GM23338 (cell line): ENCODE results near the gene TPK1. TPM values are rescaled to one million over a fixed set of nuclear protein-coding genes. Genes with fewer than 3 reads are reported as not detected.

Experiments used
- ATAC-seq: fragments of 200-7000 bp; cut with Tn5 transposase; 3 replicates; pipeline ENCODE4 v1.9.1; 2020
- DNase-seq: peaks from one replicate; pipeline ENCODE4 v3.0.0-alpha.2; 2015; ENCODE audit warnings: low spot score
- H2AFZ ChIP-seq: fragments of 200-600 bp; sonication (generic); 2 replicates; pipeline ENCODE4 v1.8.0; 2016; ENCODE audit warnings: antibody characterized with exemption, mild to moderate bottlenecking, moderate library complexity
- H3F3A ChIP-seq: fragments of 200-600 bp; sonication (generic); replicated peaks from 2 replicates; pipeline ENCODE4 v1.8.0; 2017; ENCODE audit warnings: antibody characterized with exemption, mixed run types, low read depth
- H3K27ac ChIP-seq: fragments of 200-600 bp; sonication (generic); 2 replicates; pipeline ENCODE4 v1.6.1; 2016; ENCODE audit warnings: low read depth
- H3K27me3 ChIP-seq: fragments of 200-600 bp; sonication (generic); 2 replicates; pipeline ENCODE4 v1.8.0; 2016; ENCODE audit warnings: mild to moderate bottlenecking, mixed run types, moderate library complexity; ENCODE audit not compliant: insufficient read depth
- H3K36me3 ChIP-seq: fragments of 200-600 bp; sonication (generic); 2 replicates; pipeline ENCODE4 v1.8.0; 2016; ENCODE audit warnings: mild to moderate bottlenecking; ENCODE audit not compliant: insufficient read depth
- H3K4me1 ChIP-seq: fragments of 200-600 bp; sonication (generic); 2 replicates; pipeline ENCODE4 v1.8.0; 2016; ENCODE audit warnings: mild to moderate bottlenecking, moderate library complexity; ENCODE audit not compliant: insufficient read depth
- H3K4me2 ChIP-seq: fragments of 200-600 bp; sonication (generic); 2 replicates; pipeline ENCODE4 v1.7.1; 2017; ENCODE audit warnings: mixed run types
- H3K4me3 ChIP-seq: fragments of 200-600 bp; sonication (generic); 2 replicates; pipeline ENCODE4 v1.6.1; 2016; ENCODE audit warnings: mixed run types
- H3K79me2 ChIP-seq: fragments of 200-600 bp; sonication (generic); replicated peaks from 2 replicates; pipeline ENCODE4 v1.8.0; 2017; ENCODE audit warnings: mild to moderate bottlenecking; ENCODE audit not compliant: insufficient read depth
- H3K9me2 ChIP-seq: fragments of 200-600 bp; sonication (generic); 2 replicates; pipeline ENCODE4 v1.8.0; 2017; ENCODE audit not compliant: insufficient read depth
- H4K20me1 ChIP-seq: fragments of 200-600 bp; sonication (generic); replicated peaks from 2 replicates; pipeline ENCODE4 v1.8.0; 2017; ENCODE audit warnings: mild to moderate bottlenecking; ENCODE audit not compliant: insufficient read depth
- H3K27ac Mint-ChIP-seq: 2 replicates; pipeline ENCODE4 v1.8.0; 2020; ENCODE audit warnings: inconsistent platforms, mild to moderate bottlenecking, moderate library complexity, mixed read lengths
- H3K27me3 Mint-ChIP-seq: 3 replicates; pipeline ENCODE4 v1.8.0; 2022; ENCODE audit warnings: low read depth, mild to moderate bottlenecking, moderate library complexity, mixed read lengths, inconsistent platforms; ENCODE audit not compliant: insufficient read depth, poor library complexity
- H3K36me3 Mint-ChIP-seq: 3 replicates; pipeline ENCODE4 v1.8.0; 2021; ENCODE audit warnings: low read depth, mild to moderate bottlenecking, inconsistent platforms, moderate library complexity, mixed read lengths
- H3K4me1 Mint-ChIP-seq: 3 replicates; pipeline ENCODE4 v1.8.0; 2020; ENCODE audit warnings: mild to moderate bottlenecking, inconsistent platforms, mixed read lengths
- H3K4me3 Mint-ChIP-seq: 3 replicates; pipeline ENCODE4 v1.8.0; 2021; ENCODE audit warnings: moderate library complexity, mild to moderate bottlenecking, inconsistent platforms, mixed read lengths
- H3K9me3 Mint-ChIP-seq: 3 replicates; pipeline ENCODE4 v1.8.0; 2020; ENCODE audit warnings: moderate library complexity, mild to moderate bottlenecking, inconsistent platforms, mixed read lengths
- CREB1 ChIP-seq: fragments of 250-450 bp; sonication (Bioruptor Pico); IDR thresholded peaks from 2 replicates; pipeline ENCODE4 v1.5.0; 2020; ENCODE audit warnings: low read depth, mild to moderate bottlenecking, moderate library complexity
- EZH2 ChIP-seq: fragments of 200-600 bp; sonication (generic); IDR thresholded peaks from one replicate; pipeline ENCODE4 v1.8.0; 2017; ENCODE audit warnings: antibody characterized with exemption, mild to moderate bottlenecking, low read depth; ENCODE audit not compliant: unreplicated experiment
- EZH2phosphoT487 ChIP-seq: fragments of 200-600 bp; sonication (generic); IDR thresholded peaks from one replicate; pipeline ENCODE4 v1.8.1; 2018; ENCODE audit warnings: antibody characterized with exemption; ENCODE audit not compliant: unreplicated experiment
- JUNB ChIP-seq: IDR thresholded peaks from one replicate; pipeline ENCODE4 v1.6.1; 2016; ENCODE audit warnings: antibody characterized with exemption; ENCODE audit not compliant: unreplicated experiment
- NANOG ChIP-seq: IDR thresholded peaks from 2 replicates; pipeline ENCODE4 v1.6.1; 2016; ENCODE audit warnings: antibody characterized with exemption, borderline replicate concordance
- POLR2AphosphoS5 ChIP-seq: IDR thresholded peaks from 2 replicates; pipeline ENCODE4 v1.6.1; 2016; ENCODE audit warnings: antibody characterized with exemption, low read depth
- STAT1 ChIP-seq: IDR thresholded peaks from one replicate; pipeline ENCODE4 v1.6.1; 2016; ENCODE audit warnings: antibody characterized with exemption; ENCODE audit not compliant: unreplicated experiment
- ZNF114 ChIP-seq: fragments of 250-450 bp; sonication (Bioruptor Pico); IDR thresholded peaks from 2 replicates; pipeline ENCODE4 v1.5.0; 2020; ENCODE audit warnings: mild to moderate bottlenecking, moderate library complexity
- ZNF331 ChIP-seq: fragments of 250-450 bp; sonication (Bioruptor Pico); IDR thresholded peaks from 2 replicates; pipeline ENCODE4 v1.5.0; 2020; ENCODE audit warnings: low read depth, mild to moderate bottlenecking, moderate library complexity
- polyA plus RNA-seq: library from polyadenylated mRNA; unstranded; fragments of >200 nt; fragmentation: Nextera tagmentation; extraction: Ambion mirVana; gene quantifications from 2 replicates; pipeline ENCODE4 v1.2.1, GENCODE V29; 2016
- total RNA-seq: library from RNA; depleted of rRNA; stranded (reverse); fragments of >200 nt; shearing (Covaris generic); gene quantifications from 2 replicates; pipeline ENCODE4 v1.2.3, GENCODE V29; 2014
- TF ChIP-seq, protein P1 (sequence below), 2 experiments: fragments of 200-600 bp in 1 of 2; sonication (generic) in 1 of 2; conservative IDR thresholded peaks; 2 replicates each; pipeline versions ENCODE4 v1.5.1 to v1.6.1; 2016 to 2017; ENCODE audit warnings: antibody characterized with exemption in 2 of 2, low read depth in 2 of 2, mild to moderate bottlenecking in 2 of 2, moderate library complexity in 1 of 2
- TF ChIP-seq, protein P2 (sequence below): IDR thresholded peaks from one replicate; pipeline ENCODE4 v1.6.1; 2018; ENCODE audit warnings: antibody characterized with exemption; ENCODE audit not compliant: unreplicated experiment
- TF ChIP-seq, protein P3 (sequence below): fragments of 250-450 bp; sonication (Bioruptor Pico); IDR thresholded peaks from 2 replicates; pipeline ENCODE4 v1.5.0; 2020; ENCODE audit warnings: mild to moderate bottlenecking, moderate library complexity
- TF ChIP-seq, protein P4 (sequence below): IDR thresholded peaks from 2 replicates; pipeline ENCODE4 v1.6.1; 2016; ENCODE audit warnings: antibody characterized with exemption

The TPK1 gene
- total and polyA plus RNA-seq, 2 experiments from 2014 or later: 2.6 to 2.9 TPM

DNA sequence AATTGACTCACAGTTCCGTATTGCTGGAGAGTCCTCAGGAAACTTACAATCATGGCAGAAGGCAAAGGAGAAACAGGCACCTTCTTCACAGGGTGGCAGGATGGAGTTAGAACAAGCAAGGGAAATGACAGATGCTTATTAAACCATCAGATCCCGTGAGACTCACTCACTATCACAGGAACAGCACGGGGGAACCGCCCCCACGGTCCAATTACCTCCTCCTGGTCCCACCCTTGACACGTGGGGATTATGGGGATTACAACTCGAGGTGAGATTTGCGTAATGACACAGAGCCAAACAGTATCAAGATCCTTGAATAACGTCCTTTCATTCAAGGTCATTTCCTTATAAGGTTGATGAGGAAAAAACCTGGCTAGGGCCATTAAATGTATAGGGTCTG is 176.6 kb downstream of the TPK1 start:
- no peaks in the 10 kb centered on the region for H3K27me3 ChIP-seq
- peaks cover under 1% of the 10 kb centered on the region; the same call in 1 of the 2 replicates for H3K4me1 ChIP-seq
- H4K20me1 ChIP-seq: no peaks in the 10 kb centered on the region
- TF ChIP-seq, protein P1, sequence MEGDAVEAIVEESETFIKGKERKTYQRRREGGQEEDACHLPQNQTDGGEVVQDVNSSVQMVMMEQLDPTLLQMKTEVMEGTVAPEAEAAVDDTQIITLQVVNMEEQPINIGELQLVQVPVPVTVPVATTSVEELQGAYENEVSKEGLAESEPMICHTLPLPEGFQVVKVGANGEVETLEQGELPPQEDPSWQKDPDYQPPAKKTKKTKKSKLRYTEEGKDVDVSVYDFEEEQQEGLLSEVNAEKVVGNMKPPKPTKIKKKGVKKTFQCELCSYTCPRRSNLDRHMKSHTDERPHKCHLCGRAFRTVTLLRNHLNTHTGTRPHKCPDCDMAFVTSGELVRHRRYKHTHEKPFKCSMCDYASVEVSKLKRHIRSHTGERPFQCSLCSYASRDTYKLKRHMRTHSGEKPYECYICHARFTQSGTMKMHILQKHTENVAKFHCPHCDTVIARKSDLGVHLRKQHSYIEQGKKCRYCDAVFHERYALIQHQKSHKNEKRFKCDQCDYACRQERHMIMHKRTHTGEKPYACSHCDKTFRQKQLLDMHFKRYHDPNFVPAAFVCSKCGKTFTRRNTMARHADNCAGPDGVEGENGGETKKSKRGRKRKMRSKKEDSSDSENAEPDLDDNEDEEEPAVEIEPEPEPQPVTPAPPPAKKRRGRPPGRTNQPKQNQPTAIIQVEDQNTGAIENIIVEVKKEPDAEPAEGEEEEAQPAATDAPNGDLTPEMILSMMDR (conservative IDR thresholded peaks at IDR 0.05; ENCODE audit: low read depth in 2 of 2): no peak
- no peak for TF ChIP-seq NANOG
- TF ChIP-seq STAT1: no peak
- TF ChIP-seq ZNF331 (CRISPR knock-in tag): no peak
- TF ChIP-seq EZH2: no peak
- TF ChIP-seq JUNB: no peak
- TF ChIP-seq POLR2AphosphoS5: no peak
- no peak for TF ChIP-seq ZNF114
- no peak for TF ChIP-seq EZH2phosphoT487
- no peak for TF ChIP-seq CREB1
- TF ChIP-seq, protein P2, sequence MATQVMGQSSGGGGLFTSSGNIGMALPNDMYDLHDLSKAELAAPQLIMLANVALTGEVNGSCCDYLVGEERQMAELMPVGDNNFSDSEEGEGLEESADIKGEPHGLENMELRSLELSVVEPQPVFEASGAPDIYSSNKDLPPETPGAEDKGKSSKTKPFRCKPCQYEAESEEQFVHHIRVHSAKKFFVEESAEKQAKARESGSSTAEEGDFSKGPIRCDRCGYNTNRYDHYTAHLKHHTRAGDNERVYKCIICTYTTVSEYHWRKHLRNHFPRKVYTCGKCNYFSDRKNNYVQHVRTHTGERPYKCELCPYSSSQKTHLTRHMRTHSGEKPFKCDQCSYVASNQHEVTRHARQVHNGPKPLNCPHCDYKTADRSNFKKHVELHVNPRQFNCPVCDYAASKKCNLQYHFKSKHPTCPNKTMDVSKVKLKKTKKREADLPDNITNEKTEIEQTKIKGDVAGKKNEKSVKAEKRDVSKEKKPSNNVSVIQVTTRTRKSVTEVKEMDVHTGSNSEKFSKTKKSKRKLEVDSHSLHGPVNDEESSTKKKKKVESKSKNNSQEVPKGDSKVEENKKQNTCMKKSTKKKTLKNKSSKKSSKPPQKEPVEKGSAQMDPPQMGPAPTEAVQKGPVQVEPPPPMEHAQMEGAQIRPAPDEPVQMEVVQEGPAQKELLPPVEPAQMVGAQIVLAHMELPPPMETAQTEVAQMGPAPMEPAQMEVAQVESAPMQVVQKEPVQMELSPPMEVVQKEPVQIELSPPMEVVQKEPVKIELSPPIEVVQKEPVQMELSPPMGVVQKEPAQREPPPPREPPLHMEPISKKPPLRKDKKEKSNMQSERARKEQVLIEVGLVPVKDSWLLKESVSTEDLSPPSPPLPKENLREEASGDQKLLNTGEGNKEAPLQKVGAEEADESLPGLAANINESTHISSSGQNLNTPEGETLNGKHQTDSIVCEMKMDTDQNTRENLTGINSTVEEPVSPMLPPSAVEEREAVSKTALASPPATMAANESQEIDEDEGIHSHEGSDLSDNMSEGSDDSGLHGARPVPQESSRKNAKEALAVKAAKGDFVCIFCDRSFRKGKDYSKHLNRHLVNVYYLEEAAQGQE: no peak
- TF ChIP-seq, protein P3, sequence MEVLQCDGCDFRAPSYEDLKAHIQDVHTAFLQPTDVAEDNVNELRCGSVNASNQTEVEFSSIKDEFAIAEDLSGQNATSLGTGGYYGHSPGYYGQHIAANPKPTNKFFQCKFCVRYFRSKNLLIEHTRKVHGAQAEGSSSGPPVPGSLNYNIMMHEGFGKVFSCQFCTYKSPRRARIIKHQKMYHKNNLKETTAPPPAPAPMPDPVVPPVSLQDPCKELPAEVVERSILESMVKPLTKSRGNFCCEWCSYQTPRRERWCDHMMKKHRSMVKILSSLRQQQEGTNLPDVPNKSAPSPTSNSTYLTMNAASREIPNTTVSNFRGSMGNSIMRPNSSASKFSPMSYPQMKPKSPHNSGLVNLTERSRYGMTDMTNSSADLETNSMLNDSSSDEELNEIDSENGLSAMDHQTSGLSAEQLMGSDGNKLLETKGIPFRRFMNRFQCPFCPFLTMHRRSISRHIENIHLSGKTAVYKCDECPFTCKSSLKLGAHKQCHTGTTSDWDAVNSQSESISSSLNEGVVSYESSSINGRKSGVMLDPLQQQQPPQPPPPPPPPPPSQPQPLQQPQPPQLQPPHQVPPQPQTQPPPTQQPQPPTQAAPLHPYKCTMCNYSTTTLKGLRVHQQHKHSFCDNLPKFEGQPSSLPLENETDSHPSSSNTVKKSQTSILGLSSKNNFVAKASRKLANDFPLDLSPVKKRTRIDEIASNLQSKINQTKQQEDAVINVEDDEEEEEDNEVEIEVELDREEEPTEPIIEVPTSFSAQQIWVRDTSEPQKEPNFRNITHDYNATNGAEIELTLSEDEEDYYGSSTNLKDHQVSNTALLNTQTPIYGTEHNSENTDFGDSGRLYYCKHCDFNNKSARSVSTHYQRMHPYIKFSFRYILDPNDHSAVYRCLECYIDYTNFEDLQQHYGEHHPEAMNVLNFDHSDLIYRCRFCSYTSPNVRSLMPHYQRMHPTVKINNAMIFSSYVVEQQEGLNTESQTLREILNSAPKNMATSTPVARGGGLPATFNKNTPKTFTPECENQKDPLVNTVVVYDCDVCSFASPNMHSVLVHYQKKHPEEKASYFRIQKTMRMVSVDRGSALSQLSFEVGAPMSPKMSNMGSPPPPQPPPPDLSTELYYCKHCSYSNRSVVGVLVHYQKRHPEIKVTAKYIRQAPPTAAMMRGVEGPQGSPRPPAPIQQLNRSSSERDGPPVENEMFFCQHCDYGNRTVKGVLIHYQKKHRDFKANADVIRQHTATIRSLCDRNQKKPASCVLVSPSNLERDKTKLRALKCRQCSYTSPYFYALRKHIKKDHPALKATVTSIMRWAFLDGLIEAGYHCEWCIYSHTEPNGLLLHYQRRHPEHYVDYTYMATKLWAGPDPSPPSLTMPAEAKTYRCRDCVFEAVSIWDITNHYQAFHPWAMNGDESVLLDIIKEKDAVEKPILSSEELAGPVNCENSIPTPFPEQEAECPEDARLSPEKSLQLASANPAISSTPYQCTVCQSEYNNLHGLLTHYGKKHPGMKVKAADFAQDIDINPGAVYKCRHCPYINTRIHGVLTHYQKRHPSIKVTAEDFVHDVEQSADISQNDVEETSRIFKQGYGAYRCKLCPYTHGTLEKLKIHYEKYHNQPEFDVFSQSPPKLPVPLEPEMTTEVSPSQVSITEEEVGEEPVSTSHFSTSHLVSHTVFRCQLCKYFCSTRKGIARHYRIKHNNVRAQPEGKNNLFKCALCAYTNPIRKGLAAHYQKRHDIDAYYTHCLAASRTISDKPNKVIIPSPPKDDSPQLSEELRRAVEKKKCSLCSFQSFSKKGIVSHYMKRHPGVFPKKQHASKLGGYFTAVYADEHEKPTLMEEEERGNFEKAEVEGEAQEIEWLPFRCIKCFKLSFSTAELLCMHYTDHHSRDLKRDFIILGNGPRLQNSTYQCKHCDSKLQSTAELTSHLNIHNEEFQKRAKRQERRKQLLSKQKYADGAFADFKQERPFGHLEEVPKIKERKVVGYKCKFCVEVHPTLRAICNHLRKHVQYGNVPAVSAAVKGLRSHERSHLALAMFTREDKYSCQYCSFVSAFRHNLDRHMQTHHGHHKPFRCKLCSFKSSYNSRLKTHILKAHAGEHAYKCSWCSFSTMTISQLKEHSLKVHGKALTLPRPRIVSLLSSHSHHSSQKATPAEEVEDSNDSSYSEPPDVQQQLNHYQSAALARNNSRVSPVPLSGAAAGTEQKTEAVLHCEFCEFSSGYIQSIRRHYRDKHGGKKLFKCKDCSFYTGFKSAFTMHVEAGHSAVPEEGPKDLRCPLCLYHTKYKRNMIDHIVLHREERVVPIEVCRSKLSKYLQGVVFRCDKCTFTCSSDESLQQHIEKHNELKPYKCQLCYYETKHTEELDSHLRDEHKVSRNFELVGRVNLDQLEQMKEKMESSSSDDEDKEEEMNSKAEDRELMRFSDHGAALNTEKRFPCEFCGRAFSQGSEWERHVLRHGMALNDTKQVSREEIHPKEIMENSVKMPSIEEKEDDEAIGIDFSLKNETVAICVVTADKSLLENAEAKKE (CRISPR knock-in tag): no peak
- TF ChIP-seq, protein P4, sequence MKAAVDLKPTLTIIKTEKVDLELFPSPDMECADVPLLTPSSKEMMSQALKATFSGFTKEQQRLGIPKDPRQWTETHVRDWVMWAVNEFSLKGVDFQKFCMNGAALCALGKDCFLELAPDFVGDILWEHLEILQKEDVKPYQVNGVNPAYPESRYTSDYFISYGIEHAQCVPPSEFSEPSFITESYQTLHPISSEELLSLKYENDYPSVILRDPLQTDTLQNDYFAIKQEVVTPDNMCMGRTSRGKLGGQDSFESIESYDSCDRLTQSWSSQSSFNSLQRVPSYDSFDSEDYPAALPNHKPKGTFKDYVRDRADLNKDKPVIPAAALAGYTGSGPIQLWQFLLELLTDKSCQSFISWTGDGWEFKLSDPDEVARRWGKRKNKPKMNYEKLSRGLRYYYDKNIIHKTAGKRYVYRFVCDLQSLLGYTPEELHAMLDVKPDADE: no peak
- no peaks in the 10 kb centered on the region for H3F3A ChIP-seq
- H3K4me1 Mint-ChIP-seq: peaks cover 5% of the 10 kb centered on the region; the same call in 2 of the 3 replicates
- H3K27ac Mint-ChIP-seq: no peak overlapping the region
- no peaks in the 10 kb centered on the region for H3K79me2 ChIP-seq
- no peaks in the 10 kb centered on the region for H3K9me3 Mint-ChIP-seq
- no peaks in the 10 kb centered on the region for H3K9me2 ChIP-seq
- H3K27ac ChIP-seq: no peak overlapping the region
- H3K36me3 ChIP-seq: no peaks in the 10 kb centered on the region
- H3K4me3 Mint-ChIP-seq: no peak overlapping the region
- H3K36me3 Mint-ChIP-seq: no peaks in the 10 kb centered on the region
- no peaks in the 10 kb centered on the region for H3K27me3 Mint-ChIP-seq
- H2AFZ ChIP-seq: no peak overlapping the region
- no peak for DNase-seq
- H3K4me3 ChIP-seq: no peak overlapping the region
- no peak overlapping the region for H3K4me2 ChIP-seq
- no peak for ATAC-seq
